ENCODE results near the gene GOLGA6L10. TPM values are rescaled to one million over a fixed set of nuclear protein-coding genes. Genes with fewer than 3 reads are reported as not detected.

The GOLGA6L10 gene
- total and polyA plus RNA-seq, 9 of the 15 experiments (the other 6 are each of a cell fraction or from before 2014, with no cell fraction given): 0.32 to 7.1 (median 2.0) TPM

GRCh38 chr15:82309802-82310201 is 39.5 kb downstream of the GOLGA6L10 start:
- no peaks in the 10 kb centered on the region for H3K9me3 ChIP-seq (replicated peaks; ENCODE audit: control insufficient read depth, insufficient read depth, low read depth, low read length)
- H3K9me1 ChIP-seq (ENCODE audit: control insufficient read depth, insufficient read depth, low read length): no peaks in the 10 kb centered on the region
- H3K27ac ChIP-seq (ENCODE audit: extremely low read depth, low read depth, low read length): no peak overlapping the region
- H3K4me2 ChIP-seq (ENCODE audit: insufficient read depth, low read length): no peak overlapping the region
- H3K9ac ChIP-seq (ENCODE audit: insufficient read depth in 1 of 2, low read depth in 2 of 2, low read length in 2 of 2): no peak overlapping the region
- ChIA-PET CTCF (ENCODE audit: low intra/inter-chr PET ratio) (no interaction called here), POLR2A (no interaction called here)
- no TSS peak for BruUV-seq (replicated peaks)
- no peaks in the 10 kb centered on the region for H3K36me3 ChIP-seq (ENCODE audit: control insufficient read depth, insufficient read depth, low read length)
- intact Hi-C loops (cut with micrococcal nuclease) (no loop called here), in situ Hi-C loops (cut with MboI) (no loop called here)
- H2AFZ ChIP-seq (ENCODE audit: low read depth, low read length): no peak overlapping the region
- peaks cover 4 to 6% of the 10 kb centered on the region in 2 experiments; a peak in 3 of 5 replicates for H3K4me1 ChIP-seq (replicated peaks in 1 of 2; ENCODE audit: control insufficient read depth in 2 of 2, insufficient read depth in 2 of 2, low read length in 2 of 2)
- DNase-seq (ENCODE audit: extremely low read depth in 1 of 4, low spot score in 3 of 4) (no peak), FAIRE-seq (no peak), ATAC-seq (no peak)
- no peaks in the 10 kb centered on the region for H4K20me1 ChIP-seq (replicated peaks; ENCODE audit: control insufficient read depth, insufficient read depth, low read length)
- TF ChIP-seq NCOA6 (IDR thresholded peaks at IDR 0.05): no peak
- no peak for TF ChIP-seq ZFP1 (CRISPR knock-in tag; IDR thresholded peaks at IDR 0.05)
- TF ChIP-seq TRIM24 (IDR thresholded peaks at IDR 0.05): peak in 1 of 2 experiments; percentile 60; a peak in 1 of 4 replicates
- TF ChIP-seq ILK (tag; IDR thresholded peaks at IDR 0.05; ENCODE audit: borderline replicate concordance, low read depth): no peak
- no peak for TF ChIP-seq SRF (CRISPR knock-in tag; IDR thresholded peaks at IDR 0.05)
- no peak for TF ChIP-seq CEBPG (CRISPR knock-in tag; IDR thresholded peaks at IDR 0.05)
- TF ChIP-seq CEBPG (tag; conservative IDR thresholded peaks at IDR 0.05 in 1 of 2, IDR thresholded peaks at IDR 0.05 in 1 of 2): peak in 1 of 2 experiments; percentile 63; a peak in 2 of 4 replicates
- peak; percentile 11; the same call in 1 of the 2 replicates for TF ChIP-seq EP300 (IDR thresholded peaks at IDR 0.05; ENCODE audit: low read length)
- TF ChIP-seq SIN3B (IDR thresholded peaks at IDR 0.05; ENCODE audit: low read depth): no peak
- no peak for TF ChIP-seq NR3C1 (CRISPR knock-in tag; IDR thresholded peaks at IDR 0.05)
- 12% methylated on average over 2 of the region's 2 CpGs for WGBS (ENCODE audit: insufficient coverage, low coverage, missing lambda C conversion rate)
- peaks cover 3 to 15% of the 10 kb centered on the region in 2 experiments; a peak in 2 of 5 replicates for H3K27me3 ChIP-seq (ENCODE audit: control insufficient read depth in 2 of 2, insufficient read depth in 2 of 2, low read length in 2 of 2)
- H3K79me2 ChIP-seq (ENCODE audit: control insufficient read depth, insufficient read depth, low read length): no peaks in the 10 kb centered on the region
- H3K4me3 ChIP-seq: no peak overlapping the region

All from K562 (cell line).